ENCODE results near the gene SLC7A6OS. TPM values are rescaled to one million over a fixed set of nuclear protein-coding genes. Genes with fewer than 3 reads are reported as not detected.
A peak's percentile ranks its signal among the peaks of the same experiment; 100 is the strongest.

The SLC7A6OS gene
- total RNA-seq, 4 donors from 2014 or later: 8.7 to 15.7 (median 11.5) TPM

GRCh38 chr16:68283801-68284598, 26.7 kb downstream of the SLC7A6OS start:
- H3K27me3 ChIP-seq: no peaks in the 10 kb centered on the region
- no peak for DNase-seq (ENCODE audit: extremely low spot score)
- H3K4me3 ChIP-seq: no peak overlapping the region
- 76% methylated on average over 9 of the region's 9 CpGs for WGBS
- TF ChIP-seq CTCF (IDR thresholded peaks at IDR 0.05): no peak
- no peak for TF ChIP-seq POLR2AphosphoS5 (IDR thresholded peaks at IDR 0.05)
- TF ChIP-seq EP300 (IDR thresholded peaks at IDR 0.05): no peak
- TF ChIP-seq POLR2A (IDR thresholded peaks at IDR 0.05; ENCODE audit: low read depth): no peak
- peak overlapping the region; percentile 14 to 57 (median 34) for H3K27ac ChIP-seq (replicated peaks in 1 of 4)
- H3K9me3 ChIP-seq: no peaks in the 10 kb centered on the region
- intact Hi-C loops (cut with DNase I): no loop called here
- H3K4me1 ChIP-seq: peaks cover 58 to 71% (median 64%) of the 10 kb centered on the region in 4 donors
- H3K36me3 ChIP-seq: peaks cover 0 to 58% (median 32%) of the 10 kb centered on the region in 4 donors

- DNase-seq (ENCODE audit: extremely low spot score): no peak
- H3K9me3 ChIP-seq: no peaks in the 10 kb centered on the region
- intact Hi-C loops (cut with DNase I): no loop called here
- H3K4me1 ChIP-seq: peaks cover 51 to 65% (median 58%) of the 10 kb centered on the region in 4 donors
- no peaks in the 10 kb centered on the region for H3K27me3 ChIP-seq
- peak overlapping the region; percentile 14 to 57 (median 30) for H3K27ac ChIP-seq (replicated peaks in 1 of 4)
- 65% methylated on average over 5 of the region's 5 CpGs for WGBS
- TF ChIP-seq POLR2AphosphoS5 (IDR thresholded peaks at IDR 0.05) (no peak), POLR2A (IDR thresholded peaks at IDR 0.05; ENCODE audit: low read depth) (no peak)
- peaks cover 0 to 58% (median 31%) of the 10 kb centered on the region in 4 donors for H3K36me3 ChIP-seq
- H3K4me3 ChIP-seq: no peak overlapping the region
These were observed 27.4 kb downstream of the SLC7A6OS start for GRCh38 chr16:68283346-68283745.

- WGBS: 92% methylated on average over 4 of the region's 4 CpGs
- Histone ChIP-seq H3K36me3 (peaks cover 0 to 49% (median 22%) of the 10 kb centered on the region in 4 donors), H3K27me3 (no peaks in the 10 kb centered on the region), H3K9me3 (no peaks in the 10 kb centered on the region), H3K4me3 (no peak overlapping the region), H3K27ac (replicated peaks in 1 of 4) (peak overlapping the region in 1 of 4 donors; percentile 15), H3K4me1 (peaks cover 39 to 59% (median 48%) of the 10 kb centered on the region in 4 donors)
- no peak for DNase-seq (ENCODE audit: extremely low spot score)
- TF ChIP-seq CTCF (IDR thresholded peaks at IDR 0.05) (no peak), POLR2AphosphoS5 (IDR thresholded peaks at IDR 0.05) (no peak), EP300 (IDR thresholded peaks at IDR 0.05) (no peak), POLR2A (IDR thresholded peaks at IDR 0.05; ENCODE audit: low read depth) (no peak)
- intact Hi-C loops (cut with DNase I): no loop called here
These were observed 28.7 kb downstream of the SLC7A6OS start for GRCh38 chr16:68282064-68282452.

- intact Hi-C loops (cut with DNase I): no loop called here
These were observed 29.2 kb downstream of the SLC7A6OS start for GRCh38 chr16:68281368-68282063.

More at GRCh38 chr16:68281368-68282063, 29.2 kb downstream of the SLC7A6OS start:
- Histone ChIP-seq H3K36me3 (peaks cover 0 to 49% (median 24%) of the 10 kb centered on the region in 4 donors), H3K4me3 (no peak overlapping the region), H3K9me3 (no peaks in the 10 kb centered on the region), H3K27ac (replicated peaks in 1 of 4) (no peak overlapping the region), H3K27me3 (no peaks in the 10 kb centered on the region), H3K4me1 (peaks cover 40 to 58% (median 49%) of the 10 kb centered on the region in 4 donors)
- no peak for DNase-seq (ENCODE audit: extremely low spot score)
- 85% methylated on average over 1 of the region's 4 CpGs for WGBS
- TF ChIP-seq EP300 (IDR thresholded peaks at IDR 0.05) (no peak), POLR2AphosphoS5 (IDR thresholded peaks at IDR 0.05) (no peak), POLR2A (IDR thresholded peaks at IDR 0.05; ENCODE audit: low read depth) (no peak), CTCF (IDR thresholded peaks at IDR 0.05) (no peak)
